Sigmoid colon (tissue), 4 donors: ENCODE data around the gene METRN.

ENCODE experiments used
- CTCF ChIP-seq, 4 experiments: fragments of 450-650 bp in 3 of 4; fragments of 200-600 bp in 1 of 4; IDR thresholded peaks; one replicate each; pipeline ENCODE4 v1.5.1; 2016 to 2019; ENCODE audit warnings: antibody characterized with exemption in 4 of 4, mild to moderate bottlenecking in 3 of 4, moderate library complexity in 2 of 4
- EP300 ChIP-seq, 4 donors: sonication (generic); formaldehyde crosslinking; IDR thresholded peaks; one replicate each; pipeline ENCODE4 v1.6.1; 2017; ENCODE audit warnings: antibody characterized with exemption in 4 of 4
- POLR2A ChIP-seq, 2 donors: fragments of 450-650 bp; IDR thresholded peaks; one replicate each; pipeline ENCODE4 v1.6.1; 2016; ENCODE audit warnings: antibody characterized with exemption in 2 of 2, mild to moderate bottlenecking in 2 of 2, moderate library complexity in 2 of 2
- POLR2AphosphoS5 ChIP-seq, 4 donors: sonication (generic); formaldehyde crosslinking; IDR thresholded peaks; one replicate each; pipeline ENCODE4 v1.6.1; 2017; ENCODE audit warnings: antibody characterized with exemption in 4 of 4

- TF ChIP-seq POLR2A (IDR thresholded peaks at IDR 0.05) = no peak
- TF ChIP-seq CTCF (IDR thresholded peaks at IDR 0.05) = no peak
- TF ChIP-seq POLR2AphosphoS5 (IDR thresholded peaks at IDR 0.05) = no peak
- TF ChIP-seq EP300 (IDR thresholded peaks at IDR 0.05) = no peak
Observed at GRCh38 chr16:734981-735881, 20.3 kb downstream of the METRN start.
